PFSK-1 (cell line): ENCODE measurements around the gene POLR2C.

Experiments
- FOXP2 ChIP-seq: optimal IDR thresholded peaks from 2 replicates; pipeline ENCODE3; 2011; ENCODE audit warnings: borderline replicate concordance, control low read depth, inconsistent platforms; ENCODE audit not compliant: insufficient read depth; ENCODE audit errors: extremely low read length, extremely low read depth
- POLR2AphosphoS5 ChIP-seq: IDR thresholded peaks from 2 replicates; pipeline ENCODE4 v1.6.1; 2012; ENCODE audit warnings: low read depth, mild to moderate bottlenecking, control low read depth, low read length, moderate library complexity
- SIN3A ChIP-seq: IDR thresholded peaks from 2 replicates; pipeline ENCODE4 v1.6.1; 2012; ENCODE audit warnings: mild to moderate bottlenecking, low read length, moderate library complexity, borderline replicate concordance; ENCODE audit not compliant: insufficient read depth
- TAF1 ChIP-seq: IDR thresholded peaks from 2 replicates; pipeline ENCODE4 v1.6.1; 2012; ENCODE audit warnings: low read length, control low read depth, borderline replicate concordance; ENCODE audit not compliant: insufficient read depth
- TF ChIP-seq, protein P1 (sequence below), 2 experiments: IDR thresholded peaks; 2 replicates each; pipeline versions ENCODE4 v1.6.1 to v1.8.0; 2011 to 2012; ENCODE audit warnings: low read depth in 2 of 2, low read length in 2 of 2, control low read depth in 1 of 2, inconsistent platforms in 1 of 2, mild to moderate bottlenecking in 1 of 2, moderate library complexity in 1 of 2; ENCODE audit not compliant: insufficient read depth in 1 of 2

POLR2C gene

DNA sequence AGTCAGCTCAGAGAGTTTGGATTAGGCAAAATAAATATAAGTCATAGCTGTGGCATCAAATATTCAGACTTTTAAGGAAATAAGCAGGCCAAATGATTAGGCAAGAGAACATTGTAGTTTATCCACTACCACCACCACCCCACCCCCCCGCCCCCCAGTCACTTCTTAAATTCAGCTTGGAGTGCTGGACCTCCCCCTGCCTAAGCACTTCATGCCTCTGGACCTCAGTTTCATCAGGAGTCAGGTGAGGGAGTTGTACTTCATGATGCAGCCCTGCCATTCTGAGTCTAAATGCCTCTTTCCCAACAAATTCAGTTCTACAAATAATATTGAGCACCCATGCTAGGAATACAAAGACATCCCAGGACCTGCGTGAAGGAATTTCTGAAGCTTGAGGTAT lies 2.0 kb downstream of the POLR2C start:
- TF ChIP-seq, protein P1, sequence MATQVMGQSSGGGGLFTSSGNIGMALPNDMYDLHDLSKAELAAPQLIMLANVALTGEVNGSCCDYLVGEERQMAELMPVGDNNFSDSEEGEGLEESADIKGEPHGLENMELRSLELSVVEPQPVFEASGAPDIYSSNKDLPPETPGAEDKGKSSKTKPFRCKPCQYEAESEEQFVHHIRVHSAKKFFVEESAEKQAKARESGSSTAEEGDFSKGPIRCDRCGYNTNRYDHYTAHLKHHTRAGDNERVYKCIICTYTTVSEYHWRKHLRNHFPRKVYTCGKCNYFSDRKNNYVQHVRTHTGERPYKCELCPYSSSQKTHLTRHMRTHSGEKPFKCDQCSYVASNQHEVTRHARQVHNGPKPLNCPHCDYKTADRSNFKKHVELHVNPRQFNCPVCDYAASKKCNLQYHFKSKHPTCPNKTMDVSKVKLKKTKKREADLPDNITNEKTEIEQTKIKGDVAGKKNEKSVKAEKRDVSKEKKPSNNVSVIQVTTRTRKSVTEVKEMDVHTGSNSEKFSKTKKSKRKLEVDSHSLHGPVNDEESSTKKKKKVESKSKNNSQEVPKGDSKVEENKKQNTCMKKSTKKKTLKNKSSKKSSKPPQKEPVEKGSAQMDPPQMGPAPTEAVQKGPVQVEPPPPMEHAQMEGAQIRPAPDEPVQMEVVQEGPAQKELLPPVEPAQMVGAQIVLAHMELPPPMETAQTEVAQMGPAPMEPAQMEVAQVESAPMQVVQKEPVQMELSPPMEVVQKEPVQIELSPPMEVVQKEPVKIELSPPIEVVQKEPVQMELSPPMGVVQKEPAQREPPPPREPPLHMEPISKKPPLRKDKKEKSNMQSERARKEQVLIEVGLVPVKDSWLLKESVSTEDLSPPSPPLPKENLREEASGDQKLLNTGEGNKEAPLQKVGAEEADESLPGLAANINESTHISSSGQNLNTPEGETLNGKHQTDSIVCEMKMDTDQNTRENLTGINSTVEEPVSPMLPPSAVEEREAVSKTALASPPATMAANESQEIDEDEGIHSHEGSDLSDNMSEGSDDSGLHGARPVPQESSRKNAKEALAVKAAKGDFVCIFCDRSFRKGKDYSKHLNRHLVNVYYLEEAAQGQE (IDR thresholded peaks at IDR 0.05; ENCODE audit: insufficient read depth in 1 of 2, low read depth in 2 of 2, low read length in 2 of 2): no peak

DNA sequence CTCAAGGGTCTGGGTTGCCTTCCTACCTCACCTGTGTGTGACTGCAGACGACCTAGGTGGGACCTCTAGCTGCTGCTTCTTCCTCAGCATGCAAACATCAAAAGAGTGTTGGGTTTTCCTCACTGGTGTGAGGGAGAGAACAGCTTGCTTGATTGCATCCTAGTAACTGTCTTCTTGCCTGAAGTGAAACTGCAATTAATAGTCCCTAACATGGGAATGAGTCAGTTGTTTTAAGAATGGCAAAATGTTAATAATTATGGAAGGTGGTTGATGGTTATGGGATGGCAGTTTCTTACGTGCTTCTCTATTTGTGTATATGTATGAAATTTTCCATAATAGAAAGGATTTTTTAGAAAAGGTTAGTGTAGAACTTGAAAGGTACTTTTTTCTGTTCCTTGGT lies 5.9 kb downstream of the POLR2C start:
- no peak for TF ChIP-seq SIN3A

DNA sequence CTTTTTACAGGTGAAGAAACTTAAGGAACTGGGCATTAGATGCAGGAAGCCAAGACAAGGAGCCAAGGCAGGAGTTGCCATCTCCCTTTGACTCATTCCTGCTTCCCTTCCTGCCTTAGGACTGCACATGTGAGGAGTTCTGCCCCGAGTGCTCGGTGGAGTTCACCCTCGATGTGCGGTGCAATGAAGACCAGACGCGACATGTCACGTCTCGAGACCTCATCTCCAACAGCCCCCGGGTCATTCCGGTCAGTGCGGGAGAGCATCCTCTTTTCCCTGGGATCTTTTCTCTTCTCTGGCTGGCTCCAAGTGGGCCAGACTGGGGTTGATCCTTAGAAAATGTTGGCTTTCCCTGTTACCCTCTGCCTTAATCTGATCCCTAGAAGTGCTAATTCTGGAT lies 6.6 kb downstream of the POLR2C start:
- TF ChIP-seq, protein P1 (IDR thresholded peaks at IDR 0.05; ENCODE audit: insufficient read depth in 1 of 2, low read depth in 2 of 2, low read length in 2 of 2): no peak
- TF ChIP-seq POLR2AphosphoS5: no peak
- TF ChIP-seq FOXP2: no peak
- TF ChIP-seq TAF1: no peak
- no peak for TF ChIP-seq SIN3A

DNA sequence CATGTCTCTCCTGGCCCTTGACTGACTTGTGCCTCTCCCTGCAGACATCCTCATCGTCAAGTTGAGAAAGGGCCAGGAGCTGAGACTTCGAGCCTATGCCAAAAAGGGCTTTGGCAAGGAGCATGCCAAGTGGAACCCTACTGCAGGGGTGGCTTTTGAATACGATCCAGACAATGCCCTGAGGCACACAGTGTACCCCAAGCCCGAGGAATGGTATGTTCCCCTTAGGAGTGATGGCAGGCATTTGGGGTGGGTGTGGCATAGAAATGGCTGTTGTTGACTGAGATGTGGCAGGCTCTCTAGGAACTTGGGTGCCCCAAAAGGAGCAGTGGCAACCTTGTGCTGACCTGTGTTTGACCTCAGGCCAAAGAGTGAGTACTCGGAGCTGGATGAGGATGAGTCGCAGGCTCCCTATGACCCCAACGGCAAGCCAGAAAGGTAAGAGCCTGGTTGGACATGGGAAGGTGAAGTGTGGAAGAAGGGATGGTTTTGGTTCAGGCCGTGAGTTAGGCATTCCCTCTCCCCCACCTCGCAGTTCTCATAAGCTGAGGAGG lies 7.5 kb downstream of the POLR2C start:
- no peak for TF ChIP-seq POLR2AphosphoS5
- no peak for TF ChIP-seq FOXP2
- no peak for TF ChIP-seq TAF1
- no peak for TF ChIP-seq SIN3A
- TF ChIP-seq, protein P1 (IDR thresholded peaks at IDR 0.05; ENCODE audit: insufficient read depth in 1 of 2, low read depth in 2 of 2, low read length in 2 of 2): no peak

DNA sequence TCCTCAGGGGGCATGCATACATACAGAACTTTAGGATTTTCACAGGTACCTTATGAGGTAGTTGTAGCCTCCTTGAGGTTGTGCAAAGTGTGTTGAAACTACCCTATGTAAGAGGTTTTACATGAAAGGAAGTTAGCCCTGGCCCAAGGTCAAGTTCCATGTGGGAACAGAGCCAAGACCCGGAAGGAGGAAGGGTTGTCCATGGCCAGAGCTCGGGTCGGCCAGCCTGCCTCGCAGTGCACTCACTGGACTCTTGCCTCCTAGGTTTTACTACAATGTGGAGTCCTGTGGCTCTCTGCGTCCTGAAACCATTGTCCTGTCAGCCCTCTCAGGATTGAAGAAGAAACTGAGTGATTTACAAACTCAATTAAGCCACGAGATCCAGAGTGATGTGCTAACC lies 8.2 kb downstream of the POLR2C start:
- TF ChIP-seq SIN3A (no peak), POLR2AphosphoS5 (no peak; the same call in 1 of the 2 replicates), FOXP2 (no peak), TAF1 (no peak)
- TF ChIP-seq, protein P1 (IDR thresholded peaks at IDR 0.05; ENCODE audit: insufficient read depth in 1 of 2, low read depth in 2 of 2, low read length in 2 of 2): no peak

DNA sequence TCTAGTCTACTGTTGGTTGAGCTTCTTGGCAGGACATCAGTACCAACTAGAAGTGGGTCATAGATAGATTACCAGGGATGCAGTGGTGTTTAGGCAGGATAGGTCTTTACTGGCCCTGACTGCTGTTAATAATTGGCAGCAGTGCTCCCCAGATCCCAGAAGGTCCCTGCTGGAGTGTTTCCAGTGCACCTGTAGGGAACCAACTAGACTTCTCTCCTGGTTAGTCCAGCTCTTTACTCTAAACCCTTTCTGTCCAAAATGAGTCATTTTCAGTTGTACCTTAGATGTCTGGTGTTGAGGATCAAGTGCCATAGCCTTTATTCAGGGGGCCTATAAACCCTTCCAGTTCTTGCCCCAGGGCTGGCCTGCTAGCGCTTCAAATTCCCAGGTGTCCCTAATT lies 8.7 kb downstream of the POLR2C start:
- TF ChIP-seq, protein P1 (IDR thresholded peaks at IDR 0.05; ENCODE audit: insufficient read depth in 1 of 2, low read depth in 2 of 2, low read length in 2 of 2): no peak
- TF ChIP-seq SIN3A: no peak
- no peak for TF ChIP-seq TAF1
- no peak for TF ChIP-seq FOXP2
- TF ChIP-seq POLR2AphosphoS5: no peak
